ENCODE results near the gene MAPKAP1. TPM values are rescaled to one million over a fixed set of nuclear protein-coding genes. Genes with fewer than 3 reads are reported as not detected.

The MAPKAP1 gene
- total RNA-seq, 1 donor from 2014 or later: 67.3 TPM

DNA sequence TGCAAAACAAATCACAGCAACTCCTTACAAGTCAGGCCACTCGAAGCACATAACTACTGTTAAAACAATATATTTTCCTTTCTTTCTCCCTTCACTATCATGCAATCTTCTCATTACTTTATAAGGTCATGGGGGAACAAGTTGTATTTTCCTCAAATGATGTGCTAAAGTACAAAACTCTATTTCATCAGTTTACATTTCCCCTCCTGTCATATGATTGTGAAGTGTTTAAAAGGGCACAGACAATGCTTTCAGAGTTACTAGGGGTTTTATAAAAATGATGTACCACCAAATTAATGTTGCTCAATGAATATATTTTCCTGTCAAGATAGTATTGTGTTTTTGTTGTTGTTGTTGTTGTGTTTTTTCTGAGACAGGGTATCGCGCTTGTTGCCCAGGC lies 34.1 kb downstream of the MAPKAP1 start:
- H3K9me3 Mint-ChIP-seq: no peaks in the 10 kb centered on the region
- no peaks in the 10 kb centered on the region for H3K27me3 Mint-ChIP-seq
- H3K36me3 Mint-ChIP-seq: peaks cover 14% of the 10 kb centered on the region
- TF ChIP-seq, protein P1, sequence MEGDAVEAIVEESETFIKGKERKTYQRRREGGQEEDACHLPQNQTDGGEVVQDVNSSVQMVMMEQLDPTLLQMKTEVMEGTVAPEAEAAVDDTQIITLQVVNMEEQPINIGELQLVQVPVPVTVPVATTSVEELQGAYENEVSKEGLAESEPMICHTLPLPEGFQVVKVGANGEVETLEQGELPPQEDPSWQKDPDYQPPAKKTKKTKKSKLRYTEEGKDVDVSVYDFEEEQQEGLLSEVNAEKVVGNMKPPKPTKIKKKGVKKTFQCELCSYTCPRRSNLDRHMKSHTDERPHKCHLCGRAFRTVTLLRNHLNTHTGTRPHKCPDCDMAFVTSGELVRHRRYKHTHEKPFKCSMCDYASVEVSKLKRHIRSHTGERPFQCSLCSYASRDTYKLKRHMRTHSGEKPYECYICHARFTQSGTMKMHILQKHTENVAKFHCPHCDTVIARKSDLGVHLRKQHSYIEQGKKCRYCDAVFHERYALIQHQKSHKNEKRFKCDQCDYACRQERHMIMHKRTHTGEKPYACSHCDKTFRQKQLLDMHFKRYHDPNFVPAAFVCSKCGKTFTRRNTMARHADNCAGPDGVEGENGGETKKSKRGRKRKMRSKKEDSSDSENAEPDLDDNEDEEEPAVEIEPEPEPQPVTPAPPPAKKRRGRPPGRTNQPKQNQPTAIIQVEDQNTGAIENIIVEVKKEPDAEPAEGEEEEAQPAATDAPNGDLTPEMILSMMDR (conservative IDR thresholded peaks at IDR 0.05): no peak
- no peak for DNase-seq (ENCODE audit: extremely low spot score, unreplicated experiment)
- no peak overlapping the region for H3K4me3 Mint-ChIP-seq
- no peak overlapping the region for H3K27ac Mint-ChIP-seq
- H3K4me1 Mint-ChIP-seq (ENCODE audit: unreplicated experiment): peaks cover 14% of the 10 kb centered on the region

DNA sequence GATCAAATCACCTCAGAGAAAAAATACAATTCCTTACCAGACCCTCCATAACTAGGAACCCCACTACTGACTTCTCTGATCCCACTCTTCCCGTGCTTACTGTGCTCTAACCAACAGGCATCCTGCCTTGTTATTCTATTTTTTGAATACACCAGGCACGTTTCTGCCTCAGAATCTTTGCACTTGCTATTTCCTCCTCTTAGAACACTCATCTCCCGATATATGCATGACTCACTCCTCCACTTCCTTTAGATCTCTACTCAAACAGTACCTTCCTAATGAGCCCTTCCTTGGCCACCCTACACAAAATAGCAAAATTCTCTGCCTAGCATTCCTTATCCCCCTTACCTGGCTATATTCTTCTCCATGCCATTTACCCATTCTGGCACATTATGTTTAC lies 43.9 kb downstream of the MAPKAP1 start:
- DNase-seq (ENCODE audit: extremely low spot score, unreplicated experiment): no peak
- TF ChIP-seq, protein P1 (conservative IDR thresholded peaks at IDR 0.05): no peak
- no peak overlapping the region for H3K4me3 Mint-ChIP-seq
- peaks cover 1% of the 10 kb centered on the region for H3K4me1 Mint-ChIP-seq (ENCODE audit: unreplicated experiment)
- no peak overlapping the region for H3K27ac Mint-ChIP-seq
- H3K9me3 Mint-ChIP-seq: no peaks in the 10 kb centered on the region
- H3K27me3 Mint-ChIP-seq: no peaks in the 10 kb centered on the region
- H3K36me3 Mint-ChIP-seq: peaks cover 21% of the 10 kb centered on the region

DNA sequence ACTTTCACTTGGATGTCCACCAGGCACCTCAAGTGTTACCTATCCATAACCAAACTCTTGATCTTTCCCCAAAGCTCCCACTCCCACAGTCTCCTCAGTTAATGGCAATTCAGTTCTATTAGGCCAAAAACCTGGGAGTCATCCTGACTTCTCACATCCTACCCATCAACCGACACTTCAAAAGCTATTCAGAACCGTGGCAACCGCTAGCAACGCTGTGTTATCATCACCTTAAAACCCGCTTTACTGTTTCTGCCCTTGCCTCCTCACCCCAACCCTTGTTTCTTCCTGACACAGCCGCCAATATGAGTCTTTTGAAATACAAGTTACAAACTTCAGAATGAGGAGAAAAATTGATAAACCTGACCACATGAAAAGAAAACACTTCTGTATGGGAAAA lies 46.5 kb downstream of the MAPKAP1 start:
- H3K27me3 Mint-ChIP-seq: no peaks in the 10 kb centered on the region
- no peak overlapping the region for H3K4me3 Mint-ChIP-seq
- TF ChIP-seq, protein P1 (conservative IDR thresholded peaks at IDR 0.05): no peak
- no peak overlapping the region for H3K27ac Mint-ChIP-seq
- peaks cover 15% of the 10 kb centered on the region for H3K36me3 Mint-ChIP-seq
- H3K9me3 Mint-ChIP-seq: no peaks in the 10 kb centered on the region
- peaks cover 23% of the 10 kb centered on the region for H3K4me1 Mint-ChIP-seq (ENCODE audit: unreplicated experiment)
- DNase-seq (ENCODE audit: extremely low spot score, unreplicated experiment): no peak

DNA sequence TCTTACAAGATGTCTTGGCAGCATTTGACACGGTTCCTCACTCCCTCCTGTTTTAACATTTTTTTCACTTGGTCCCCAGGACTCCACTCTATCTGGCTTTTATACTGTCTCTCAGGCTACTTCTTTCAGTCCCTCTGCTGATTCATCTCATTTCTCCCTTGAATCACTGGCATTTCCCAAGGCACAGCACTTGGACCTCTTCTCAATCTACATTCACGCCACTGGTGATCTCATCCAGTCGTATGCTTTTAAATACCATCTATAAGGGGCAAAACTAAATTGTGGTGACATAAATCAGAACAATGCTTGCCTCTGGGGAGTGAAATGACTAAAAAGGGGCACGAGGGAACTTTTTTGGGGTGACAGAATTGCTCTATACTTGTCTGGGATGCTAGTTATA lies 47.1 kb downstream of the MAPKAP1 start:
- Mint-ChIP-seq H3K4me1 (ENCODE audit: unreplicated experiment) (peaks cover 23% of the 10 kb centered on the region), H3K4me3 (no peak overlapping the region), H3K27ac (no peak overlapping the region), H3K36me3 (peaks cover 11% of the 10 kb centered on the region), H3K9me3 (no peaks in the 10 kb centered on the region), H3K27me3 (no peaks in the 10 kb centered on the region)
- TF ChIP-seq, protein P1 (conservative IDR thresholded peaks at IDR 0.05): no peak
- no peak for DNase-seq (ENCODE audit: extremely low spot score, unreplicated experiment)

DNA sequence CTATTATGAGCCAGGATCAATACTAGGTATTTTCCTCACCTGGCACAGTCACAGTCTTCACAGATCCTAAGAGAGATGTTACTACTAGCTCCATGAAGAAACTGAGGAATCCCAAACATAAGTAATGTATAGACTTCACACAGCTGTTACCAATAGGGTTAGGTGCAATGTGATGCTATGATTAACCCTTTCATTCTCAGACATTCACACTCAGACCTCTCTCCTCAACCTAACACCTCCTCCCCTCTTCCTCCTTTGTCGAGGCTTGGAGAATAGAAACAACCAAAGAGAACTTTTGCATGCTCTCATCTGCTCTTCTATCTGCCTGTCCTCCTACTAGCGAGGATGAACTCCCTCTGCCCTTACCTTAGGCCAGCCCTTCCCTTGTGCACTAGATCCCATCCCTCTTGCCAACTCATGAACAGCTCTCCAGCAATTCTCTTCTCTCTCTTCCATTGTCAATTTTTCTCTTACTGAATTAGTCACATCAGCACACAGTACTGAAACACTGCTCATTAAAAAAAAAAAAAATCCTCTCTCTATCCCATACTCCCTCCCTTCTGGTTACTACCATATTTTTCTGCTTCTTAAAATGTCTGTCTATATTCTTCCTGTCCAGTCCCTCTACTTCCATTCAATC lies 47.7 kb downstream of the MAPKAP1 start:
- H3K4me1 Mint-ChIP-seq (ENCODE audit: unreplicated experiment): peaks cover 23% of the 10 kb centered on the region
- TF ChIP-seq, protein P1 (conservative IDR thresholded peaks at IDR 0.05): no peak
- H3K4me3 Mint-ChIP-seq: no peak overlapping the region
- H3K9me3 Mint-ChIP-seq: no peaks in the 10 kb centered on the region
- peaks cover 11% of the 10 kb centered on the region for H3K36me3 Mint-ChIP-seq
- H3K27me3 Mint-ChIP-seq: no peaks in the 10 kb centered on the region
- no peak for DNase-seq (ENCODE audit: extremely low spot score, unreplicated experiment)
- H3K27ac Mint-ChIP-seq: no peak overlapping the region

All from type B pancreatic cell (in vitro differentiated cells).